Fibroblast of skin of left biceps (primary cell): Measurements from ENCODE around the gene ZBP1.
"Not testable (repeated sequence)": the region's sequence is repeated elsewhere in the genome, so short reads cannot be mapped to it uniquely, and the experiment has no call there.

Experiments used
- DNase-seq, 2 experiments: peaks; one replicate each; pipeline ENCODE4 v3.0.0-alpha.2; 2013; ENCODE audit warnings: low read depth in 2 of 2

Gene ZBP1

GRCh38 chr20:57647006-57647932 is 27.0 kb upstream of the ZBP1 start:
- DNase-seq, result no peak

- DNase-seq, result no peak
These were observed 18.6 kb upstream of the ZBP1 start for GRCh38 chr20:57638895-57639236.

GRCh38 chr20:57638173-57638894 is 18.1 kb upstream of the ZBP1 start:
- no peak for DNase-seq

- DNase-seq, result no peak
These were observed 13.8 kb upstream of the ZBP1 start for GRCh38 chr20:57633945-57634491.

- DNase-seq, result no peak
These were observed 12.1 kb upstream of the ZBP1 start for GRCh38 chr20:57632286-57632685.

- no peak for DNase-seq
These were observed 9.8 kb upstream of the ZBP1 start for GRCh38 chr20:57630061-57630460.

- not testable (repeated sequence) for DNase-seq
These were observed 9.3 kb upstream of the ZBP1 start for GRCh38 chr20:57629491-57629901.

GRCh38 chr20:57628962-57629308 is 8.7 kb upstream of the ZBP1 start:
- not testable (repeated sequence) for DNase-seq

- peak; percentile 31 to 33 for DNase-seq
These were observed 8.1 kb upstream of the ZBP1 start for GRCh38 chr20:57628047-57628961.

- DNase-seq, result no peak
These were observed 7.1 kb upstream of the ZBP1 start for GRCh38 chr20:57627339-57627738.

- no peak for DNase-seq
These were observed 5.8 kb upstream of the ZBP1 start for GRCh38 chr20:57625978-57626377.

- DNase-seq, result no peak
These were observed 5.1 kb upstream of the ZBP1 start for GRCh38 chr20:57625181-57625958.

GRCh38 chr20:57624124-57624523 is 3.9 kb upstream of the ZBP1 start:
- DNase-seq, result no peak

- DNase-seq, result peak; percentile 33 to 38
These were observed 2.6 kb upstream of the ZBP1 start for GRCh38 chr20:57622579-57623381.

GRCh38 chr20:57622201-57622570 is 2.0 kb upstream of the ZBP1 start:
- no peak for DNase-seq

- DNase-seq, result no peak
These were observed 1.4 kb upstream of the ZBP1 start for GRCh38 chr20:57621421-57622200.

- DNase-seq, result no peak
These were observed 773 bp upstream of the ZBP1 start for GRCh38 chr20:57620999-57621398.

- DNase-seq, result no peak
These were observed 985 bp downstream of the ZBP1 start for GRCh38 chr20:57619051-57619831.

- no peak for DNase-seq
These were observed 1.5 kb downstream of the ZBP1 start for GRCh38 chr20:57618764-57619050.
